Neural cell (in vitro differentiated cells): Measurements from ENCODE around the gene DGKB. TPM values are rescaled to one million over a fixed set of nuclear protein-coding genes. Genes with fewer than 3 reads are reported as not detected.

Source experiments
- H2AFZ ChIP-seq: fragments of 200-600, 300-800 bp; sonication (generic), shearing (Covaris generic); 2 replicates; pipeline ENCODE4 v1.6.0; 2014; ENCODE audit warnings: low read depth, mild to moderate bottlenecking, antibody characterized with exemption, low read length, moderate library complexity
- H3F3A ChIP-seq: fragments of 200-600 bp; shearing (Covaris generic); 2 replicates; pipeline ENCODE4 v1.6.1; 2016; ENCODE audit warnings: mild to moderate bottlenecking, moderate library complexity, mixed read lengths, antibody characterized with exemption, low read length; ENCODE audit not compliant: insufficient read depth, poor library complexity, severe bottlenecking
- H3K27ac ChIP-seq: fragments of 200-600, 300-800 bp; sonication (generic), shearing (Covaris generic); 2 replicates; pipeline ENCODE4 v1.5.1; 2014; ENCODE audit warnings: mild to moderate bottlenecking, low read length, moderate library complexity
- H3K27me3 ChIP-seq: fragments of 300-800, 200-600 bp; sonication (generic), shearing (Covaris generic); 2 replicates; pipeline ENCODE4 v1.6.0; 2014; ENCODE audit warnings: mild to moderate bottlenecking, low read depth, low read length, moderate library complexity; ENCODE audit not compliant: insufficient read depth
- H3K36me3 ChIP-seq: fragments of 300-800, 200-600 bp; sonication (generic), shearing (Covaris generic); 2 replicates; pipeline ENCODE4 v1.5.1; 2014; ENCODE audit warnings: mild to moderate bottlenecking, antibody characterized with exemption, low read length, moderate library complexity; ENCODE audit not compliant: insufficient read depth
- H3K4me2 ChIP-seq: fragments of 300-800, 200-600 bp; sonication (generic), shearing (Covaris generic); 2 replicates; pipeline ENCODE4 v1.6.0; 2014; ENCODE audit warnings: mild to moderate bottlenecking, low read length
- H3K4me3 ChIP-seq: fragments of 300-800, 200-600 bp; sonication (generic), shearing (Covaris generic); 2 replicates; pipeline ENCODE4 v1.5.1; 2014; ENCODE audit warnings: mild to moderate bottlenecking, low read length, moderate library complexity
- H3K79me2 ChIP-seq: fragments of 200-600 bp; shearing (Covaris generic); replicated peaks from 2 replicates; pipeline ENCODE4 v1.6.0; 2014; ENCODE audit warnings: mild to moderate bottlenecking, low read length, moderate library complexity; ENCODE audit not compliant: insufficient read depth
- H3K9ac ChIP-seq: fragments of 300-800, 200-600 bp; sonication (generic), shearing (Covaris generic); 2 replicates; pipeline ENCODE4 v1.6.1; 2016; ENCODE audit warnings: mild to moderate bottlenecking, low read length, mixed read lengths
- H3K9me2 ChIP-seq: fragments of 200-600 bp; shearing (Covaris generic); 2 replicates; pipeline ENCODE4 v1.6.1; 2016; ENCODE audit warnings: mild to moderate bottlenecking, low read length, mixed read lengths; ENCODE audit not compliant: insufficient read depth
- H3K9me3 ChIP-seq: fragments of 200-600, 300-800 bp; sonication (generic), shearing (Covaris generic); 2 replicates; pipeline ENCODE4 v1.6.1; 2016; ENCODE audit warnings: mild to moderate bottlenecking, mixed run types, low read length, moderate library complexity, mixed read lengths
- H4K20me1 ChIP-seq: fragments of 200-600 bp; shearing (Covaris generic); 2 replicates; pipeline ENCODE4 v1.6.1; 2016; ENCODE audit warnings: mild to moderate bottlenecking, mixed run types; ENCODE audit not compliant: insufficient read depth
- EP300 ChIP-seq: fragments of 450-650 bp; conservative IDR thresholded peaks from 2 replicates; pipeline ENCODE4 v1.6.1; 2014; ENCODE audit warnings: antibody characterized with exemption, mild to moderate bottlenecking, moderate library complexity; ENCODE audit not compliant: poor library complexity, severe bottlenecking
- EZH2 ChIP-seq: fragments of 200-600, 300-800 bp; shearing (Covaris generic), sonication (generic); IDR thresholded peaks from 2 replicates; pipeline ENCODE4 v1.6.1; 2014; ENCODE audit warnings: antibody characterized with exemption, low read length, borderline replicate concordance, mild to moderate bottlenecking; ENCODE audit not compliant: insufficient read depth, poor library complexity, severe bottlenecking
- MXI1 ChIP-seq: fragments of 450-650 bp; conservative IDR thresholded peaks from 2 replicates; pipeline ENCODE4 v1.6.1; 2014; ENCODE audit warnings: antibody characterized with exemption, mild to moderate bottlenecking; ENCODE audit not compliant: poor library complexity, severe bottlenecking
- POLR2AphosphoS5 ChIP-seq: IDR thresholded peaks from 2 replicates; pipeline ENCODE4 v1.6.1; 2012
- RAD21 ChIP-seq: fragments of 450-650 bp; conservative IDR thresholded peaks from 2 replicates; pipeline ENCODE4 v1.6.1; 2014; ENCODE audit warnings: antibody characterized with exemption, mild to moderate bottlenecking, moderate library complexity
- SMC3 ChIP-seq: fragments of 450-650 bp; conservative IDR thresholded peaks from 2 replicates; pipeline ENCODE4 v1.6.1; 2014; ENCODE audit warnings: antibody characterized with exemption, mild to moderate bottlenecking, moderate library complexity; ENCODE audit not compliant: poor library complexity
- TAF1 ChIP-seq: IDR thresholded peaks from 2 replicates; pipeline ENCODE4 v1.6.1; 2012; ENCODE audit warnings: low read depth
- polyA plus RNA-seq: library from polyadenylated mRNA; depleted of rRNA; stranded (reverse); fragments of >200 nt; gene quantifications from 2 replicates; pipeline ENCODE4 v1.2.3, GENCODE V29; 2014
- TF ChIP-seq, protein P1 (sequence below): fragments of 450-650 bp; IDR thresholded peaks from 2 replicates; pipeline ENCODE4 v1.5.1; 2014; ENCODE audit warnings: antibody characterized with exemption, mild to moderate bottlenecking, moderate library complexity; ENCODE audit not compliant: poor library complexity, severe bottlenecking
- TF ChIP-seq, protein P2 (sequence below): IDR thresholded peaks from 2 replicates; pipeline ENCODE4 v1.6.1; 2012; ENCODE audit warnings: borderline replicate concordance

The DGKB gene
- polyA plus RNA-seq, 1 donor from 2014 or later, result 0.20 TPM

DNA sequence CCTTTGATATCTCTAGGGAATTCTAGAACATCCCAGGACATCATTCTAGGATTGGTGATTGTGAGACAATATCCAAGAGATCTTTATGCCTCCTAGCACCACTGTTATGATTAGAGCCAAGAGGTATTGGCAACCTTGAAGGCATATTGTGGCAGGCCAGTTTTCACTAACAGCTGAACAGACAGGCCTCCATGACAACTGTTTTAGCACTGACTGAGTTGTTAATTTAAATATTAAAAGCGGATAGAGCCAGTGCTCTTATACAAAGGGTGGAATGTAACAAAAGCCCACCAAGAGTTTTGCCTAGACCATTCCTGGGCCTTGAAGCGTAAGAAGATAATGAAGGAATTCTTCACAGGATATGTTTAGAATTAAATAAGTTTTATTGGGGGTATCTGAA lies 131.9 kb downstream of the DGKB start:
- TF ChIP-seq, protein P1, sequence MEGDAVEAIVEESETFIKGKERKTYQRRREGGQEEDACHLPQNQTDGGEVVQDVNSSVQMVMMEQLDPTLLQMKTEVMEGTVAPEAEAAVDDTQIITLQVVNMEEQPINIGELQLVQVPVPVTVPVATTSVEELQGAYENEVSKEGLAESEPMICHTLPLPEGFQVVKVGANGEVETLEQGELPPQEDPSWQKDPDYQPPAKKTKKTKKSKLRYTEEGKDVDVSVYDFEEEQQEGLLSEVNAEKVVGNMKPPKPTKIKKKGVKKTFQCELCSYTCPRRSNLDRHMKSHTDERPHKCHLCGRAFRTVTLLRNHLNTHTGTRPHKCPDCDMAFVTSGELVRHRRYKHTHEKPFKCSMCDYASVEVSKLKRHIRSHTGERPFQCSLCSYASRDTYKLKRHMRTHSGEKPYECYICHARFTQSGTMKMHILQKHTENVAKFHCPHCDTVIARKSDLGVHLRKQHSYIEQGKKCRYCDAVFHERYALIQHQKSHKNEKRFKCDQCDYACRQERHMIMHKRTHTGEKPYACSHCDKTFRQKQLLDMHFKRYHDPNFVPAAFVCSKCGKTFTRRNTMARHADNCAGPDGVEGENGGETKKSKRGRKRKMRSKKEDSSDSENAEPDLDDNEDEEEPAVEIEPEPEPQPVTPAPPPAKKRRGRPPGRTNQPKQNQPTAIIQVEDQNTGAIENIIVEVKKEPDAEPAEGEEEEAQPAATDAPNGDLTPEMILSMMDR, result no peak
- TF ChIP-seq MXI1, result no peak
- TF ChIP-seq, protein P2, sequence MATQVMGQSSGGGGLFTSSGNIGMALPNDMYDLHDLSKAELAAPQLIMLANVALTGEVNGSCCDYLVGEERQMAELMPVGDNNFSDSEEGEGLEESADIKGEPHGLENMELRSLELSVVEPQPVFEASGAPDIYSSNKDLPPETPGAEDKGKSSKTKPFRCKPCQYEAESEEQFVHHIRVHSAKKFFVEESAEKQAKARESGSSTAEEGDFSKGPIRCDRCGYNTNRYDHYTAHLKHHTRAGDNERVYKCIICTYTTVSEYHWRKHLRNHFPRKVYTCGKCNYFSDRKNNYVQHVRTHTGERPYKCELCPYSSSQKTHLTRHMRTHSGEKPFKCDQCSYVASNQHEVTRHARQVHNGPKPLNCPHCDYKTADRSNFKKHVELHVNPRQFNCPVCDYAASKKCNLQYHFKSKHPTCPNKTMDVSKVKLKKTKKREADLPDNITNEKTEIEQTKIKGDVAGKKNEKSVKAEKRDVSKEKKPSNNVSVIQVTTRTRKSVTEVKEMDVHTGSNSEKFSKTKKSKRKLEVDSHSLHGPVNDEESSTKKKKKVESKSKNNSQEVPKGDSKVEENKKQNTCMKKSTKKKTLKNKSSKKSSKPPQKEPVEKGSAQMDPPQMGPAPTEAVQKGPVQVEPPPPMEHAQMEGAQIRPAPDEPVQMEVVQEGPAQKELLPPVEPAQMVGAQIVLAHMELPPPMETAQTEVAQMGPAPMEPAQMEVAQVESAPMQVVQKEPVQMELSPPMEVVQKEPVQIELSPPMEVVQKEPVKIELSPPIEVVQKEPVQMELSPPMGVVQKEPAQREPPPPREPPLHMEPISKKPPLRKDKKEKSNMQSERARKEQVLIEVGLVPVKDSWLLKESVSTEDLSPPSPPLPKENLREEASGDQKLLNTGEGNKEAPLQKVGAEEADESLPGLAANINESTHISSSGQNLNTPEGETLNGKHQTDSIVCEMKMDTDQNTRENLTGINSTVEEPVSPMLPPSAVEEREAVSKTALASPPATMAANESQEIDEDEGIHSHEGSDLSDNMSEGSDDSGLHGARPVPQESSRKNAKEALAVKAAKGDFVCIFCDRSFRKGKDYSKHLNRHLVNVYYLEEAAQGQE, result no peak
- no peak for TF ChIP-seq EP300
- TF ChIP-seq EZH2, result no peak
- TF ChIP-seq SMC3, result no peak
- no peak for TF ChIP-seq TAF1
- no peak for TF ChIP-seq RAD21
- TF ChIP-seq POLR2AphosphoS5, result no peak
- no peak overlapping the region for H2AFZ ChIP-seq
- H3K4me2 ChIP-seq, result no peak overlapping the region
- no peaks in the 10 kb centered on the region for H4K20me1 ChIP-seq
- no peaks in the 10 kb centered on the region for H3K9me3 ChIP-seq
- H3K27me3 ChIP-seq, result no peaks in the 10 kb centered on the region
- no peak overlapping the region for H3K27ac ChIP-seq
- no peaks in the 10 kb centered on the region for H3K9me2 ChIP-seq
- no peak overlapping the region for H3K4me3 ChIP-seq
- H3F3A ChIP-seq, result no peaks in the 10 kb centered on the region
- H3K9ac ChIP-seq, result no peak overlapping the region
- H3K79me2 ChIP-seq, result no peaks in the 10 kb centered on the region
- no peaks in the 10 kb centered on the region for H3K36me3 ChIP-seq

DNA sequence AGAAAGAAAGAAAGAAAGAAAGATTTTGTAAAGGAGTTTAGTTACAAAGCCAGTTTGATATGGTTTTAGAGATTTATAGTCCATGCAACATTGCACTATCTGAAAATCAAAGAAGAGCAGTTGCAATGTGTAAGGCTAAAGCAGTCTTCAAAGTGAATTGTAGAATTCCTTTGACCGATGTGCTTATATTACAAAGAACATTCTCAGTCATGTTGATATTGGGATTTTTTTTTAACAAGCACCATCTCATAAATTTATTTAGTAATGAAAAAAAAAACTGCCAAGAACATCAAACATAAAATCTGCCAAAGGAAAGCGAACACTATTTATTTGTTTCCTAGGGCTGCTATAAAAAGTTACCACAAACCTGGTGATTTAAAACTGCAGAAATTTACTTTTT lies 133.3 kb downstream of the DGKB start:
- Histone ChIP-seq H3K9me3 (no peaks in the 10 kb centered on the region), H3K9me2 (no peaks in the 10 kb centered on the region), H4K20me1 (no peaks in the 10 kb centered on the region), H3K27ac (no peak overlapping the region), H3K9ac (no peak overlapping the region), H3K79me2 (no peaks in the 10 kb centered on the region), H3K4me3 (no peak overlapping the region), H2AFZ (no peak overlapping the region), H3K27me3 (no peaks in the 10 kb centered on the region), H3K36me3 (no peaks in the 10 kb centered on the region), H3K4me2 (no peak overlapping the region), H3F3A (no peaks in the 10 kb centered on the region)
- TF ChIP-seq TAF1, result no peak
- TF ChIP-seq MXI1, result no peak
- no peak for TF ChIP-seq POLR2AphosphoS5
- no peak for TF ChIP-seq SMC3
- TF ChIP-seq RAD21, result no peak
- TF ChIP-seq, protein P1, result no peak
- TF ChIP-seq EP300, result no peak
- TF ChIP-seq EZH2, result no peak
- TF ChIP-seq, protein P2, result no peak
